A549 (cell line): ENCODE results near the gene NUCB1. TPM values are rescaled to one million over a fixed set of nuclear protein-coding genes. Genes with fewer than 3 reads are reported as not detected.
"Not testable (repeated sequence)": the region's sequence is repeated elsewhere in the genome, so short reads cannot be mapped to it uniquely, and the experiment has no call there.

ENCODE experiments used
- ATAC-seq, 2 experiments: fragments of 200-7000 bp in 1 of 2; fragments of >200 bp in 1 of 2; cut with Nextera tagmentation in 1 of 2; cut with Tn5 transposase in 1 of 2; 3 replicates each; pipeline versions ENCODE4 v1.8.0 to v1.9.1; 2018 to 2020; ENCODE audit warnings: mild to moderate bottlenecking in 1 of 2, moderate library complexity in 1 of 2
- CTCF ChIA-PET: fragments of 300-600 bp; sonication (Branson Sonifier 250); formaldehyde crosslinking; extraction: SDS; loops from one replicate; lab custom pipeline; 2021; ENCODE audit warnings: antibody characterized with exemption, inconsistent platforms; lab: Yijun Ruan, JAX
- POLR2A ChIA-PET: fragments of 350-600 bp; formaldehyde crosslinking; extraction: SDS; loops from one replicate; lab custom pipeline; 2021; ENCODE audit warnings: antibody characterized with exemption, inconsistent platforms; lab: Yijun Ruan, JAX
- DNase-seq, 2 experiments: peaks; one replicate each; pipeline versions ENCODE4 v3.0.0 to v3.0.0-alpha.2; 2011 to 2016; ENCODE audit warnings: low read depth in 1 of 2, low spot score in 1 of 2
- FAIRE-seq: peaks from 2 replicates; lab custom pipeline; 2011; peaks lifted over from hg19 to GRCh38; lab: Jason Lieb, UNC
- H3K27ac ChIP-seq, 2 experiments: fragments of >200 bp; sonication (Bioruptor Twin); formaldehyde crosslinking; 3 replicates each; pipeline ENCODE4 v1.5.1; 2016 to 2017
- H3K4me1 ChIP-seq: fragments of >200 bp; sonication (Bioruptor Twin); formaldehyde crosslinking; 3 replicates; pipeline ENCODE4 v1.6.1; 2016
- H3K4me2 ChIP-seq: fragments of >200 bp; sonication (Bioruptor Twin); formaldehyde crosslinking; 3 replicates; pipeline ENCODE4 v1.6.1; 2016
- H3K4me3 ChIP-seq: fragments of >200 bp; sonication (Bioruptor Twin); formaldehyde crosslinking; 3 replicates; pipeline ENCODE4 v1.5.1; 2016
- H3K9me3 ChIP-seq: fragments of >200 bp; sonication (Bioruptor Twin); formaldehyde crosslinking; 3 replicates; pipeline ENCODE4 v1.6.1; 2016
- ATOH8 ChIP-seq: fragments of 250-450 bp; sonication (Bioruptor Pico); IDR thresholded peaks from 2 replicates; pipeline ENCODE4 v1.5.0; 2020; ENCODE audit warnings: low read depth, mild to moderate bottlenecking, moderate library complexity
- CEBPB ChIP-seq, 2 experiments: fragments of >200 bp in 1 of 2; sonication (Bioruptor Twin) in 1 of 2; formaldehyde crosslinking in 1 of 2; IDR thresholded peaks; 2 replicates each; pipeline ENCODE4 v1.6.1; 2012 to 2016
- EP300 ChIP-seq, 2 experiments: fragments of >200 bp; sonication (Bioruptor Twin); formaldehyde crosslinking; IDR thresholded peaks; 2 replicates in 1 of 2; 3 replicates in 1 of 2; pipeline ENCODE4 v1.6.1; 2016 to 2017
- HOXA7 ChIP-seq: fragments of 250-450 bp; sonication (Bioruptor Pico); IDR thresholded peaks from 2 replicates; pipeline ENCODE4 v1.5.0; 2020; ENCODE audit warnings: mild to moderate bottlenecking, moderate library complexity
- JUN ChIP-seq, 2 experiments: fragments of >200 bp; sonication (Bioruptor Twin); formaldehyde crosslinking; IDR thresholded peaks; 2 replicates in 1 of 2; 3 replicates in 1 of 2; pipeline ENCODE4 v1.6.1; 2016 to 2017
- JUNB ChIP-seq: fragments of >200 bp; sonication (Bioruptor Twin); formaldehyde crosslinking; IDR thresholded peaks from 2 replicates; pipeline ENCODE4 v1.6.1; 2016
- MAFK ChIP-seq: fragments of 450-650 bp; IDR thresholded peaks from 2 replicates; pipeline ENCODE4 v1.6.1; 2014; ENCODE audit not compliant: partially characterized antibody
- NFE2L2 ChIP-seq: fragments of 150-350 bp; conservative IDR thresholded peaks from 2 replicates; pipeline ENCODE4 v1.6.1; 2014; ENCODE audit warnings: low read length
- PHF8 ChIP-seq: fragments of 200-600 bp; sonication (generic); IDR thresholded peaks from 2 replicates; pipeline ENCODE4 v1.6.1; 2016; ENCODE audit warnings: low read depth, mild to moderate bottlenecking, antibody characterized with exemption, moderate library complexity, borderline replicate concordance
- RFX5 ChIP-seq: fragments of 450-650 bp; IDR thresholded peaks from 2 replicates; pipeline ENCODE4 v1.7.1; 2014; ENCODE audit warnings: antibody characterized with exemption, mild to moderate bottlenecking, moderate library complexity
- SMC3 ChIP-seq: fragments of >200 bp; sonication (Bioruptor Twin); formaldehyde crosslinking; IDR thresholded peaks from 3 replicates; pipeline ENCODE4 v1.6.1; 2018; ENCODE audit warnings: inconsistent platforms
- TFCP2L1 ChIP-seq: fragments of 250-450 bp; sonication (Bioruptor Pico); IDR thresholded peaks from 2 replicates; pipeline ENCODE4 v1.5.0; 2021; ENCODE audit warnings: mild to moderate bottlenecking
- ZC3H11A ChIP-seq: fragments of 450-650 bp; IDR thresholded peaks from 2 replicates; pipeline ENCODE4 v1.6.1; 2014; ENCODE audit warnings: antibody characterized with exemption, mild to moderate bottlenecking
- WGBS: methylation state at CpG from one replicate; pipeline ENCODE4 v1.1.6; 2017; ENCODE audit errors: missing lambda C conversion rate; 5-methylcytosine and 5-hydroxymethylcytosine counted together
- polyA plus RNA-seq, 4 experiments: library from polyadenylated mRNA; depleted of rRNA in 3 of 4; stranded (reverse); fragments of >200 nt; fragmentation: RNase III in 1 of 4; extraction: RNeasy Plus Mini Kit Qiagen cat#74134 plus additional on column Dnase treatment in 1 of 4; gene quantifications; 2 replicates in 3 of 4; 3 replicates in 1 of 4; pipeline ENCODE4 v1.2.3, GENCODE V29; 2011 to 2017

Gene NUCB1
- polyA plus RNA-seq, 2 of the 4 experiments (the other 2 are of a cell fraction): 79.5 to 182 TPM

GRCh38 chr19:48900477-48901406, 630 bp downstream of the NUCB1 start:
- CTCF ChIA-PET: interaction anchor here (0.6 to 5.8 kb wide), 16 partner anchors 10 to 326 kb away, joined by 3 to 48 read pairs (median 4); partner anchors contain the start of genes BAX, GYS1, HSD17B14 and RUVBL2
- DNase-seq (peak in 1 of 2 experiments; percentile 64), ATAC-seq (peak; percentile 9 to 48; a peak in 5 of 6 replicates), FAIRE-seq (no peak)
- Histone ChIP-seq H3K4me2 (peak overlapping the region; percentile 87), H3K9me3 (no peaks in the 10 kb centered on the region), H3K4me1 (peaks cover 20% of the 10 kb centered on the region; the same call in 2 of the 3 replicates), H3K27ac (peak overlapping the region; percentile 87 to 90), H3K4me3 (peak overlapping the region; percentile 83)
- WGBS: 18% methylated on average over 17 of the region's 24 CpGs
- TF ChIP-seq JUN (IDR thresholded peaks at IDR 0.05) (0 out of 5 replicates have a peak, but pooled peaks of 1 of the 2 experiments have one; percentile 14), PHF8 (peak; percentile 25; the same call in 1 of the 2 replicates), HOXA7 (CRISPR knock-in tag) (no peak)
- POLR2A ChIA-PET: interaction anchor here (1.0 to 3.1 kb wide), 15 partner anchors 18 to 93 kb away, joined by 3 to 42 read pairs (median 5); partner anchors contain the start of genes BAX, DHDH, GYS1 and PPP1R15A

- not testable (repeated sequence) for DNase-seq, FAIRE-seq, H3K4me3 ChIP-seq, H3K9me3 ChIP-seq, ATAC-seq, H3K4me2 ChIP-seq
- TF ChIP-seq NFE2L2: 0 out of 2 replicates have a peak, but pooled peaks have one; percentile 21
- TF ChIP-seq MAFK: peak; percentile 52
- peaks cover 20% of the 10 kb centered on the region; the same call in 2 of the 3 replicates for H3K4me1 ChIP-seq
- ChIA-PET CTCF (interaction anchor here (0.6 to 5.8 kb wide), 8 partner anchors 8 to 91 kb away, joined by 3 to 48 read pairs (median 4); partner anchors contain the start of genes GYS1 and RUVBL2), POLR2A (interaction anchor here (1.1 kb wide), 1 partner anchor 30 kb away, joined by 3 read pairs; no protein-coding TSS in a partner anchor)
- H3K27ac ChIP-seq: peak overlapping the region in 1 of 2 experiments; percentile 50; a peak in 3 of 6 replicates
- 95% methylated on average over 7 of the region's 7 CpGs for WGBS
These were observed 2.2 kb downstream of the NUCB1 start for GRCh38 chr19:48902291-48902690.

GRCh38 chr19:48903788-48904187, 3.7 kb downstream of the NUCB1 start:
- DNase-seq, H3K9me3 ChIP-seq, H3K4me2 ChIP-seq, H3K4me3 ChIP-seq, FAIRE-seq, POLR2A ChIA-PET, H3K27ac ChIP-seq, ATAC-seq: not testable (repeated sequence)
- CTCF ChIA-PET: interaction anchor here (1.5 to 5.8 kb wide), 2 partner anchors 12 to 21 kb away, joined by 5 to 48 read pairs; no protein-coding TSS in a partner anchor
- H3K4me1 ChIP-seq: peaks cover 20% of the 10 kb centered on the region; the same call in 2 of the 3 replicates

GRCh38 chr19:48905664-48906063, 5.6 kb downstream of the NUCB1 start:
- 93% methylated on average over 13 of the region's 14 CpGs for WGBS
- DNase-seq (no peak), ATAC-seq (no peak), FAIRE-seq (no peak)
- ChIA-PET POLR2A (no interaction called here), CTCF (interaction anchor here (1.1 to 1.9 kb wide), 6 partner anchors 17 to 111 kb away, joined by 3 to 7 read pairs (median 4); partner anchors contain the start of genes GYS1 and RUVBL2)
- Histone ChIP-seq H3K9me3 (no peaks in the 10 kb centered on the region), H3K4me3 (no peak overlapping the region), H3K4me2 (no peak overlapping the region), H3K4me1 (peaks cover 12% of the 10 kb centered on the region; the same call in 2 of the 3 replicates), H3K27ac (no peak overlapping the region)
- TF ChIP-seq ZC3H11A (no peak), JUNB (no peak), SMC3 (no peak), EP300 (IDR thresholded peaks at IDR 0.05) (no peak), CEBPB (IDR thresholded peaks at IDR 0.05) (no peak), TFCP2L1 (CRISPR knock-in tag) (no peak), ATOH8 (CRISPR knock-in tag) (no peak), RFX5 (no peak)
